ENCODE data around the gene CLCN5.

The CLCN5 gene

GRCh38 chrX:49932791-49933190 is 10.4 kb downstream of the CLCN5 start:
- no peak overlapping the region for H3K4me3 ChIP-seq (ENCODE audit: low read depth, low read length)
- TF ChIP-seq, protein P1, sequence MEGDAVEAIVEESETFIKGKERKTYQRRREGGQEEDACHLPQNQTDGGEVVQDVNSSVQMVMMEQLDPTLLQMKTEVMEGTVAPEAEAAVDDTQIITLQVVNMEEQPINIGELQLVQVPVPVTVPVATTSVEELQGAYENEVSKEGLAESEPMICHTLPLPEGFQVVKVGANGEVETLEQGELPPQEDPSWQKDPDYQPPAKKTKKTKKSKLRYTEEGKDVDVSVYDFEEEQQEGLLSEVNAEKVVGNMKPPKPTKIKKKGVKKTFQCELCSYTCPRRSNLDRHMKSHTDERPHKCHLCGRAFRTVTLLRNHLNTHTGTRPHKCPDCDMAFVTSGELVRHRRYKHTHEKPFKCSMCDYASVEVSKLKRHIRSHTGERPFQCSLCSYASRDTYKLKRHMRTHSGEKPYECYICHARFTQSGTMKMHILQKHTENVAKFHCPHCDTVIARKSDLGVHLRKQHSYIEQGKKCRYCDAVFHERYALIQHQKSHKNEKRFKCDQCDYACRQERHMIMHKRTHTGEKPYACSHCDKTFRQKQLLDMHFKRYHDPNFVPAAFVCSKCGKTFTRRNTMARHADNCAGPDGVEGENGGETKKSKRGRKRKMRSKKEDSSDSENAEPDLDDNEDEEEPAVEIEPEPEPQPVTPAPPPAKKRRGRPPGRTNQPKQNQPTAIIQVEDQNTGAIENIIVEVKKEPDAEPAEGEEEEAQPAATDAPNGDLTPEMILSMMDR (IDR thresholded peaks at IDR 0.05; ENCODE audit: borderline replicate concordance, insufficient read depth, low read depth, low read length) = no peak

DNA sequence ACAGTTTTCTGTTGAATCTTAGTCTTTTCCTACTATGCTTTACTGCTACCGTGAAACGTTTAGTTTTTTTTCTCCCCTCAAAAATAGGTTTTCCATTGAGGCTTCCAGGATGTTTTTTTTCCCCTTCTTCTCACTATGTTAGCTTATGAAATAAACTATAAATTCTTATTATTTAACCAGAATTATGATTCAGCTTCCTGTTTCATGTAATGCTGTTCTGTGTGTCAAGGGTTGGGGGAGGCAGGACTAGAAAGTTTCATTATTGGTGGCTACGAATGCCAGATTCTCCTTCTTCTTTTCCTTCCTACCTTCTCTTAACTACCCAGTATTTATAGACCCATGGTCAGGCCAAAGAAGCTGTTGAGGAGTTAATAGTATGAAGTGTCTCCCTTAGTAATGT is 11.8 kb downstream of the CLCN5 start:
- TF ChIP-seq, protein P1 (IDR thresholded peaks at IDR 0.05; ENCODE audit: borderline replicate concordance, insufficient read depth, low read depth, low read length) = no peak

DNA sequence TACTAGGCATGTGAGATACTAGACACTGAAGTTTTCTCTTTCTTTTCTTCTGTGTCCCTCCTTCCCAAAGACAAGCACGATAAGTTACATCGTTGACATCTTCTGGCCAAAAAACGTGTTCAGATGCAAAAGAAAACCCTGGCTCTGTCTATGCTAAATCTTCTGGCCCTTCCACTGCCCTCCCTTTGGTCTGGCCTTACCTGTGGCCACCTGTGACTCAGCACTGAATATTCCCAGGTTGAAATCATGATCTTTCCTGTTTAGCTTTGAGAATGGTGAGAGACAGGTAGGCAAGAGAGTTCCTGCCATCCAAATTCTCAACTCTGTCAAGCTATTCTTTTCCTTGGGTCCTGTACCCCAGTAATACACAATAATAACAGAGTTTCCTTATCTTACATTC is 12.3 kb downstream of the CLCN5 start:
- TF ChIP-seq, protein P1 (IDR thresholded peaks at IDR 0.05; ENCODE audit: borderline replicate concordance, insufficient read depth, low read depth, low read length) = no peak
- no peak overlapping the region for H3K4me3 ChIP-seq (ENCODE audit: low read depth, low read length)

More for the DNA sequence above, 11.8 kb downstream of the CLCN5 start:
- H3K4me3 ChIP-seq (ENCODE audit: low read depth, low read length) = no peak overlapping the region

DNA sequence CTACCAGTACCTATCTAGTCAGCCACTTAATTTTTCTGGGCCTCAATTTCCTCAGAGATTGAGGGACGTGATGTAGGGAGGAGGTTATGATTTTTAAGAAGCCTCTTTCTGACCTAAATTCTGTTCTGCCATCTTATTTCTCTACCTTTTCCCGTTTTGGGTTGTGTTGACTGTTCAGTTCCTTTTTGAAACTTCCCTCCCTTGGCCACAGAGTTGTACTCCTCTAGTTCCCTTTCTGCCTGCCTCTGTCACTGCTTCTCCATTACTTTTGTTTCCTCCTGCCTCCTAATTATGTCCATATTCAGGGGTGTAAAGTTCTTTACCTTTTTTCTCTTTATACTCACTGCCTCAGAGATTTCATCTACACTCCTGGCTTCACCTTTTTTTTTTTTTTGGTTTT is 25.4 kb downstream of the CLCN5 start:
- H3K4me3 ChIP-seq (ENCODE audit: low read depth, low read length) = no peak overlapping the region
- TF ChIP-seq, protein P1 (IDR thresholded peaks at IDR 0.05; ENCODE audit: borderline replicate concordance, insufficient read depth, low read depth, low read length) = no peak

GRCh38 chrX:49949961-49950360 is 27.6 kb downstream of the CLCN5 start:
- TF ChIP-seq, protein P1 (IDR thresholded peaks at IDR 0.05; ENCODE audit: borderline replicate concordance, insufficient read depth, low read depth, low read length) = no peak
- no peak overlapping the region for H3K4me3 ChIP-seq (ENCODE audit: low read depth, low read length)

DNA sequence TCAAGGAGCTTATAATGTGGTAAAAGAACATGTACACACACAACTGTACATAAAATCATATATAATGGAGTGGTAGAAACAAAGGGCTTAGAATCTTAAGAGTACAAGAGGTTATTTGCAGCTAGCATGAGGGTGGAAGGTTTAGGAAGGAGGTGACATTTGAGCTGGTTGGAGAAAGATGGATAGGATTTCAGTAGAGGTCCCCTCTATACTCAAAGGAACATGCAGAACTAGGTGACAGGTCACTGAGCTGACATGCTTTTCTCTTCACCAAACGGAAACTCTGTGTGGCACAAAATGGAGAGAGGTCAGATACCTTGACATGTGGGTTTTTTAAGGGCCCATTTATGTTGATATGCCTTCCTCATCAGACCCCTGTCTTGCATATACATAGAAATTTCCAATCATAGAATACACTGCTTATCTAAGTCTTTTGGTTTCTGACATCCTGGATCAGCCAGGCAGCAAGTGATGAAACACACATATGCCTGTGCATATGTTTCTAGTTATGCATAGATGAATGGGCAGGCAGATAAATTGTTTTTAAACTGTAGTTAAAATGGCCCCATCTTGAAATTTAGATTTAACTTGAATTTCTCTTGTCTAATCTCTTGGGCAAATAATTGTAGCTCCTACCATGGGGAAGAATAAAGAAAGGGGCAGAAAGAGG is 29.3 kb downstream of the CLCN5 start:
- TF ChIP-seq, protein P1 (IDR thresholded peaks at IDR 0.05; ENCODE audit: borderline replicate concordance, insufficient read depth, low read depth, low read length) = no peak
- H3K4me3 ChIP-seq (ENCODE audit: low read depth, low read length) = no peak overlapping the region

- H3K4me3 ChIP-seq (ENCODE audit: low read depth, low read length) = no peak overlapping the region
- TF ChIP-seq, protein P1 (IDR thresholded peaks at IDR 0.05; ENCODE audit: borderline replicate concordance, insufficient read depth, low read depth, low read length) = no peak
Observed at GRCh38 chrX:49956313-49956712, 33.9 kb downstream of the CLCN5 start.

All from GM12875 (cell line).